Erythroblast (primary cell): ENCODE results near the gene GNG4.

Experiments used
- GATA1 ChIP-seq: IDR thresholded peaks from 2 replicates; pipeline ENCODE4 v1.6.1; 2011; ENCODE audit warnings: low read depth, mild to moderate bottlenecking, control low read depth, low read length, moderate library complexity
- POLR2A ChIP-seq: IDR thresholded peaks from 2 replicates; pipeline ENCODE4 v1.6.1; 2011; ENCODE audit warnings: mild to moderate bottlenecking, low read length

DNA sequence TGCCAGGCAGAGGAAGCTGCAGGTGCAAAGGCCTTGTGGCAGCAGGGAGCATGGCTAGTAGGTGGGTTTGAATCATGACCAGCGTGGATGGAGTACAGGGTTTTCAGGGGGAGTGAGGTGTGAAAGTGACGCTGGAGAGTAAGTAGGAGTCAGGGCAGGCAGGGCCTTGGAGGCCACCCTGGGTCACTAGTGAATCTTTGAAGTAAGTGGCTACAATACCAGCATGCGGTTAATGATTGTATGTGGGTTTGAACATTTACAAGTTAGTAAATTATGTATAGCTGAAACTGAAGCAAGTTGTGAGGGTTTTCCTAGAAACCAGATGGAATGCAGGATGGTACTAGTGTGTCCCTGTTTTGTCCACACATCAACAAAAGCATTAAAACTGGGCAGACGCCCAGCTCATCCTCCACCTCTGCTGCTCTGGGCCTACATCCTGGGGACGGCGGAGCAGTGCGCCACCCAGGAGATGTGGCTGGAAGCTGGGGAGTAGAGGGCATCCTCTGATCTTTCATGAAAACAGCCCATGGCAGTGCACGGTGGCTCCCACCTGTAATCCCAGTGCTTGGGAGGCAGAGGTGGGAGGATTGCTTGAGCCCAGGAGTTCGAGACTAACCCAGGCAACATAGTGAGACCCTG lies 104.2 kb downstream of the GNG4 start:
- no peak for TF ChIP-seq POLR2A
- no peak for TF ChIP-seq GATA1
